ENCODE results near the gene PLEKHB1.

Gene PLEKHB1

GRCh38 chr11:73693899-73694525 lies 47.6 kb downstream of the PLEKHB1 start:
- DNase-seq, result no peak

DNA sequence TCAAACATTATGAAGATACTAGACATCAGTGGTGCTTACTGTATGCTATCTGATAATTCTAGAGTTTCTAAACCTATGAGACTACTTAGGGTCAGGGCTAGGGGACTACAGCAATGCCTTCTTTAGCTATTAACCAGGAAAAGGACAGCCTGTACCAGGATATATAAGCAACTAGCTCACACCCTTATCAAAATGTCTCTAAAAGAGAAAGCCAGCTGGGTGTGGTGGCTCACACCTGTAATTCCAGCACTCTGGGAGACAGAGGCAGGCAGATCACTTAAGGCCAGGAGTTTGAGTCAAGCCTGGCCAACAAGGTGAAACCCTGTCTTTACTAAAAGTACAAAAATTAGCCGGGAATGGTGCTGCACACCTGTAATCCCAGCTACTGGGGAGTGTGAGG lies 58.7 kb downstream of the PLEKHB1 start:
- no peak for DNase-seq

GRCh38 chr11:73710964-73711363 lies 64.6 kb downstream of the PLEKHB1 start:
- no peak for DNase-seq

All from effector CD8-positive, alpha-beta T cell (primary cell).